Stomach (tissue), 9 donors: ENCODE data around the gene NAALADL2. TPM values are rescaled to one million over a fixed set of nuclear protein-coding genes. Genes with fewer than 3 reads are reported as not detected.
"Not testable (repeated sequence)": the region's sequence is repeated elsewhere in the genome, so short reads cannot be mapped to it uniquely, and the experiment has no call there.

ENCODE experiments used
- DNase-seq, 2 donors: peaks; one replicate each; pipeline versions ENCODE4 v3.0.0 to v3.0.0-alpha.2; 2013 to 2019
- H3K27ac ChIP-seq, 5 donors: fragments of 200-600 bp in 4 of 5; sonication (generic) in 4 of 5; one replicate each; pipeline ENCODE4 v1.5.1; 2013 to 2019; ENCODE audit warnings: mild to moderate bottlenecking in 1 of 5, moderate library complexity in 1 of 5
- H3K27me3 ChIP-seq, 3 donors: fragments of 200-600 bp; sonication (generic); one replicate each; pipeline ENCODE4 v1.5.1; 2017 to 2019; ENCODE audit warnings: mixed run types in 1 of 3
- H3K36me3 ChIP-seq, 4 donors: fragments of 200-600 bp; sonication (generic); 1 replicate in 3 of 4; 2 replicates in 1 of 4; pipeline ENCODE4 v1.5.1; 2016 to 2019
- H3K4me1 ChIP-seq, 4 donors: fragments of 200-600 bp; sonication (generic); one replicate each; pipeline ENCODE4 v1.5.1; 2016 to 2019
- H3K4me3 ChIP-seq, 4 donors: fragments of 200-600 bp; sonication (generic) in 3 of 4; one replicate each; pipeline ENCODE4 v1.5.1; 2016 to 2019; ENCODE audit warnings: mild to moderate bottlenecking in 1 of 4
- H3K9me3 ChIP-seq, 4 donors: fragments of 200-600 bp; sonication (generic); one replicate each; pipeline ENCODE4 v1.5.1; 2016 to 2019
- EP300 ChIP-seq: sonication (generic); formaldehyde crosslinking; IDR thresholded peaks from one replicate; pipeline ENCODE4 v1.6.1; 2017; ENCODE audit warnings: antibody characterized with exemption
- POLR2A ChIP-seq, 4 donors: fragments of 450-650 bp; IDR thresholded peaks; one replicate each; pipeline ENCODE4 v1.6.1; 2016; ENCODE audit warnings: antibody characterized with exemption in 4 of 4, control low read depth in 2 of 4, mild to moderate bottlenecking in 1 of 4, moderate library complexity in 1 of 4
- POLR2AphosphoS5 ChIP-seq, 3 donors: sonication (generic); formaldehyde crosslinking; IDR thresholded peaks; one replicate each; pipeline ENCODE4 v1.6.1; 2016; ENCODE audit warnings: antibody characterized with exemption in 3 of 3
- WGBS, 5 donors: extraction: QIAGEN DNeasy Blood & Tissue Kit in 3 of 5; methylation state at CpG; one replicate each; pipeline versions ENCODE4 v1.1.5 to v1.1.7; 2013 to 2018; 5-methylcytosine and 5-hydroxymethylcytosine counted together
- intact Hi-C: fragments of 100-400 bp; cut with DNase I; formaldehyde crosslinking; loops from one replicate; pipeline ENCODE4 v1.15.1; 2023; ENCODE audit warnings: low total_unique reads
- polyA plus RNA-seq, 3 donors: library from polyadenylated mRNA; stranded (reverse); fragments of 200-250 nt; gene quantifications; one replicate each; pipeline ENCODE4 v1.2.3, GENCODE V29; 2013
- total RNA-seq, 5 donors: library from RNA; depleted of rRNA; stranded (reverse); fragments of >200 nt; gene quantifications; one replicate each; pipeline versions ENCODE4 v1.1.0 to v1.2.3, GENCODE V29; 2014 to 2016
- TF ChIP-seq, protein P1 (sequence below), 7 experiments: fragments of 450-650 bp in 4 of 7; fragments of 200-600 bp in 3 of 7; sonication (generic) in 3 of 7; IDR thresholded peaks; one replicate each; pipeline ENCODE4 v1.5.1; 2016 to 2019; ENCODE audit warnings: antibody characterized with exemption in 7 of 7, control low read depth in 2 of 7, mild to moderate bottlenecking in 1 of 7
- donor health status: healthy with polysubstance abuse.
- donor health status: Bipolar disorder and iron deficiency.
- donor health status: healthy.

Gene NAALADL2
- total and polyA plus RNA-seq, 8 donors = 0.58 to 43.7 (median 5.4) TPM

DNA sequence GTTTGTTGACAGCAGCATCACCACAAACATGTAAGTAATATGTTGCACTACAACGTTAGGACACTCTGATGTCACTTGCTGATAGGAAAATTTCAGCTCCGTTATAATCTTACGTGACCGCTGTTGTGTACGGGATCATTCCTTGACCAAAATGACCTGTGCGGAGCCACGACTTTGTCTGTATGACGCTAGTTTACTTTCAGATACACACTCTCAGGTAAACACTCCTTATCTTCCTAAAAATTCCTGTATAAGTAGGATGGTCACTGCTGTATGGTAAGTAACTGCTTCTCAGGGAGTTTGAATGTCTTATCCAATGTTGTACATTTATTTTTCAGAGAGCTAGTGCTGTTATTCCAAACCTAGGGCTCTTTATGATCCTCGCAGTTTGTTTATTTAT is 410.3 kb downstream of the NAALADL2 start:
- H3K9me3 ChIP-seq = no peaks in the 10 kb centered on the region

DNA sequence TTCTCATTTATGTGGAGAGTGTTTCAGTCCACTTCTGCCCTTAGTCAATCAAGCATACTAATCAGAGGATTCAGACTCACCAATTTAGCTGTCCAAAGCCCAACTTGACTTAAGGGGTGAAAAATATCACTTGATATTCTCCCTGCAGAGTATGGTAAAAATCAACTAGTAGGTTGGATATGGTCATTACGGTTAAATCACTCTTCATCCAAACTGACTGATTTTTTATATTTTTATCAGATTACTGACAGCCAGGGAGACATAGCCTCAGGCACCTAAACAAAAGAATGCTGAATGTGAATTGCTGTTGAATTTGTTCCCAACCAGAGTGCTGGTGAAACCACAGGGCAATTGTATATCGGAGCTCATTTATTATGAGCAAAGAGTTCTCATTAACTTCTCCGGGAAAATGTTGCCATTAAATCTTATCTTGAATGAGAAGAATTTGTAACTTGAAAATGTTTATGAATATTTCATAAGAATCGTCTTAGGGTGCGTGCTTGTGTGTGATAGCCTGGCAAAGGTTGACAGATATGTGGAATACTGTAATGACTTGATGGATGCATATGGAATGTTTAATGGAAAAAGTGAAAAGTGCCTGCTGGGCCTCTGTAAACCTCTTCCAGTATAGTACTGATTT is 411.2 kb downstream of the NAALADL2 start:
- WGBS, 5 donors = 78 to 85% (median 81%) methylated on average over 5 of the region's 5 CpGs
- H3K27me3 ChIP-seq = no peaks in the 10 kb centered on the region
- intact Hi-C loops = no loop called here
- H3K4me3 ChIP-seq = no peak overlapping the region
- no peak for TF ChIP-seq EP300
- TF ChIP-seq POLR2AphosphoS5 (IDR thresholded peaks at IDR 0.05) = no peak
- TF ChIP-seq POLR2A (IDR thresholded peaks at IDR 0.05) = no peak
- TF ChIP-seq, protein P1, sequence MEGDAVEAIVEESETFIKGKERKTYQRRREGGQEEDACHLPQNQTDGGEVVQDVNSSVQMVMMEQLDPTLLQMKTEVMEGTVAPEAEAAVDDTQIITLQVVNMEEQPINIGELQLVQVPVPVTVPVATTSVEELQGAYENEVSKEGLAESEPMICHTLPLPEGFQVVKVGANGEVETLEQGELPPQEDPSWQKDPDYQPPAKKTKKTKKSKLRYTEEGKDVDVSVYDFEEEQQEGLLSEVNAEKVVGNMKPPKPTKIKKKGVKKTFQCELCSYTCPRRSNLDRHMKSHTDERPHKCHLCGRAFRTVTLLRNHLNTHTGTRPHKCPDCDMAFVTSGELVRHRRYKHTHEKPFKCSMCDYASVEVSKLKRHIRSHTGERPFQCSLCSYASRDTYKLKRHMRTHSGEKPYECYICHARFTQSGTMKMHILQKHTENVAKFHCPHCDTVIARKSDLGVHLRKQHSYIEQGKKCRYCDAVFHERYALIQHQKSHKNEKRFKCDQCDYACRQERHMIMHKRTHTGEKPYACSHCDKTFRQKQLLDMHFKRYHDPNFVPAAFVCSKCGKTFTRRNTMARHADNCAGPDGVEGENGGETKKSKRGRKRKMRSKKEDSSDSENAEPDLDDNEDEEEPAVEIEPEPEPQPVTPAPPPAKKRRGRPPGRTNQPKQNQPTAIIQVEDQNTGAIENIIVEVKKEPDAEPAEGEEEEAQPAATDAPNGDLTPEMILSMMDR (IDR thresholded peaks at IDR 0.05) = no peak
- no peak for DNase-seq
- H3K36me3 ChIP-seq = no peaks in the 10 kb centered on the region
- no peaks in the 10 kb centered on the region for H3K4me1 ChIP-seq
- H3K27ac ChIP-seq = no peak overlapping the region
- no peaks in the 10 kb centered on the region for H3K9me3 ChIP-seq

More for the DNA sequence above, 410.3 kb downstream of the NAALADL2 start:
- intact Hi-C loops = no loop called here
- H3K4me3 ChIP-seq = no peak overlapping the region
- 76 to 89% (median 84%) methylated on average over 9 of the region's 9 CpGs for WGBS, 5 donors
- H3K4me1 ChIP-seq = no peaks in the 10 kb centered on the region
- TF ChIP-seq POLR2A (IDR thresholded peaks at IDR 0.05) (no peak), EP300 (no peak), POLR2AphosphoS5 (IDR thresholded peaks at IDR 0.05) (no peak)
- TF ChIP-seq, protein P1 (IDR thresholded peaks at IDR 0.05) = no peak
- DNase-seq = no peak
- H3K27me3 ChIP-seq = no peaks in the 10 kb centered on the region
- H3K36me3 ChIP-seq = no peaks in the 10 kb centered on the region
- H3K27ac ChIP-seq = no peak overlapping the region

DNA sequence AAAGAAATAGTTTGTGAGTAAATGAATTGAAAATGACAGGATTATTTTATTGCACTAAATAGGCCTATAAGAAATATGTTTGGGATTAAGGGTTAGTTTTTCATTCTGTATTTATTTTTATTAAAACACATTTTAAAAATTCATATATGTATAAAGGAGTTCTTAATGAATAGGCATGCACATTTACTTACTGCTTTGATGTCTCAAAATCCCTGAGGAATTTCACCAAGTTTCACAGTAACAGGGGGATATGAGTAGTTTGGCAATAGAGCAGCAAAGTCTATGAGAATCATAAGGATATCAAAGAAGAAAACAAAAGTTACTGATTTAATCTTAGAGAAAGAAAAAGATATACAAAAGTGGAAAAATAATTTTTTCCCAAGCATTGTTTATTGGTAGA is 411.7 kb downstream of the NAALADL2 start:
- Histone ChIP-seq H3K9me3 (no peaks in the 10 kb centered on the region), H3K4me3 (no peak overlapping the region), H3K27ac (no peak overlapping the region), H3K36me3 (no peaks in the 10 kb centered on the region), H3K27me3 (no peaks in the 10 kb centered on the region), H3K4me1 (no peaks in the 10 kb centered on the region)
- TF ChIP-seq, protein P1 (IDR thresholded peaks at IDR 0.05) = no peak
- TF ChIP-seq EP300 = no peak
- no peak for TF ChIP-seq POLR2AphosphoS5 (IDR thresholded peaks at IDR 0.05)
- no peak for TF ChIP-seq POLR2A (IDR thresholded peaks at IDR 0.05)
- intact Hi-C loops = no loop called here
- no peak for DNase-seq

DNA sequence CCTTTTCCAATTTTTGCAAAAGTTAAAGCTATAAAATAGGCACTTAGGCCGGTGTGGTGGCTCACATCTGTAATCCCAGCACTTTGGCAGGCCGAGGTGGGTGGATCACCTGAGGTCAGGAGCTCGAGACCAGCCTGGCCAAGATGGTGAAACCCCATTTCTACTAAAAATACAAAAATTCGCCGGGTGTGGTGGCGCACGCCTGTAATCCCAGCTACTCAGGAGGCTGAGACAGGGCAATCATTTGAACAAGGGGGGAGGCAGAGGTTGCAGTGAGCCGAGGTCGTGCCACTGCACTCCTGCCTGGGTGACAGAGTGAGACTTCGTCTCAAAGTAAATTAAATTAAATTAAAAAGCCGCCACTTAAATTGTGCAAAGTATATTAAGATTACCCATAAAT is 412.3 kb downstream of the NAALADL2 start:
- H3K4me3 ChIP-seq, H3K27me3 ChIP-seq, DNase-seq, intact Hi-C loops, H3K36me3 ChIP-seq, H3K4me1 ChIP-seq, H3K9me3 ChIP-seq, H3K27ac ChIP-seq: not testable (repeated sequence)
- 93 to 96% (median 94%) methylated on average over 11 of the region's 11 CpGs for WGBS, 5 donors

DNA sequence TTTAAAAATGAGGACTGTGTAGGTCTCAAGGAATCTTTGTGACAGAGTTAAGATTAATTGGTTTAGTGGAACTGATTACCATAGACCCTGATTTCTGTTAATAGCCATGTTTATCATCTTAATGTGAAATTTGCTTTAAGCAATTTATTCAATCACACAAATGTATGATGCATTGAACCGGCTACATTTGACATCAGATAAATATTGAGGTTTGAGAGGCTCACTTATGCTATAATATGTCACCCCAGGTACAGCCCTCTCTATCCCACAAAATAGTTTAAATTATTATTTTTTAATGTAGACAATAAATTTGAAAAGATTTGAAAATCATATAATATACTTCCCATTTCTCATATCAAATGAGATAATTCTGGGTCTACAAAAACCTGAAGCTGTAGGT is 413.3 kb downstream of the NAALADL2 start:
- intact Hi-C loops = no loop called here
- WGBS, 5 donors = 83 to 97% (median 89%) methylated on average over 1 of the region's 1 CpG
- no peaks in the 10 kb centered on the region for H3K9me3 ChIP-seq

More for the DNA sequence above, 413.3 kb downstream of the NAALADL2 start:
- TF ChIP-seq, protein P1 (IDR thresholded peaks at IDR 0.05) = no peak
- TF ChIP-seq EP300 = no peak
- no peak for TF ChIP-seq POLR2AphosphoS5 (IDR thresholded peaks at IDR 0.05)
- TF ChIP-seq POLR2A (IDR thresholded peaks at IDR 0.05) = no peak
- Histone ChIP-seq H3K4me3 (no peak overlapping the region), H3K4me1 (no peaks in the 10 kb centered on the region), H3K36me3 (no peaks in the 10 kb centered on the region), H3K27me3 (no peaks in the 10 kb centered on the region), H3K27ac (no peak overlapping the region)
- DNase-seq = no peak
